ENCODE results near the gene KCNH3.

- TF ChIP-seq CTCF (IDR thresholded peaks at IDR 0.05) (no peak), POLR2A (IDR thresholded peaks at IDR 0.05) (no peak)
Measured at GRCh38 chr12:49582850-49583249, 44.0 kb downstream of the KCNH3 start.

Data from Peyer's patch (tissue), 4 donors.